ENCODE measurements around the gene ADGRD1.
"Not testable (repeated sequence)": the region's sequence is repeated elsewhere in the genome, so short reads cannot be mapped to it uniquely, and the experiment has no call there.

Gene ADGRD1

DNA sequence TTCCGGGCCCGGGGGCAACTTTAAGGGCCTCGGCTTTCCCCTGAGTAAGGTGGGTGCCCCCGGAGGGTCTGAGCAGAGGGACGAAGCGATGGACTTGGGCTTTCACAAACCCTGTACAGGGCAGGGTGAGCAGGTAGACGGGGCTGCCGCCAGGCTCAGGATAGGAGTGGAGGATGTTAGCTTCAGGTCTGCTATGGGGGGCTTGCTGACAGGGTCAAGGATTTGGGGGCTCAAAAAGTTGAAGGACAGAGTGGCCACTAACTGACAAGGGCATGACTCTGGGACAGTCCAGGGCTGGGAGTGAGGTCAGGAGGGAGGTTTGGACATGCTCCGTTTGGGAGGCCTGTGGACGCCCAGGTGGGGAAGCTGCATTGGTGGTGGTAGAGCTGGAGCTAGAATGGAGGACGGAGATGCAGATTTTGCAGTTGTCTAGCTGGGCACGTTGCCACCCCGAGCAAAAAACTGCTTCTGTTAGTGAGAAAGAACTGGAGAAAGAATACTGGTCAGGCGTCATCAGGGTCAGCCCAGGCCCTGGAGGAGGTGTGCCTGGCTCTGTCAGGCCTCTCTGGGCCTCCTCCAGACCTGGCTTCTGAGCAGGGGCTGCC, 113.3 kb downstream of the ADGRD1 start:
- no peak for TF ChIP-seq TOX (CRISPR knock-in tag; IDR thresholded peaks at IDR 0.05; ENCODE audit: borderline replicate concordance)
- TF ChIP-seq, protein P1, sequence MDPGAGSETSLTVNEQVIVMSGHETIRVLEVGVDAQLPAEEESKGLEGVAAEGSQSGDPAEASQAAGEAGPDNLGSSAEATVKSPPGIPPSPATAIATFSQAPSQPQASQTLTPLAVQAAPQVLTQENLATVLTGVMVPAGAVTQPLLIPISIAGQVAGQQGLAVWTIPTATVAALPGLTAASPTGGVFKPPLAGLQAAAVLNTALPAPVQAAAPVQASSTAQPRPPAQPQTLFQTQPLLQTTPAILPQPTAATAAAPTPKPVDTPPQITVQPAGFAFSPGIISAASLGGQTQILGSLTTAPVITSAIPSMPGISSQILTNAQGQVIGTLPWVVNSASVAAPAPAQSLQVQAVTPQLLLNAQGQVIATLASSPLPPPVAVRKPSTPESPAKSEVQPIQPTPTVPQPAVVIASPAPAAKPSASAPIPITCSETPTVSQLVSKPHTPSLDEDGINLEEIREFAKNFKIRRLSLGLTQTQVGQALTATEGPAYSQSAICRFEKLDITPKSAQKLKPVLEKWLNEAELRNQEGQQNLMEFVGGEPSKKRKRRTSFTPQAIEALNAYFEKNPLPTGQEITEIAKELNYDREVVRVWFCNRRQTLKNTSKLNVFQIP (CRISPR knock-in tag; IDR thresholded peaks at IDR 0.05; ENCODE audit: borderline replicate concordance, low read depth), result no peak
- no peak for TF ChIP-seq BACH2 (CRISPR knock-in tag; IDR thresholded peaks at IDR 0.05; ENCODE audit: borderline replicate concordance)
- no peak for TF ChIP-seq RARB (CRISPR knock-in tag; IDR thresholded peaks at IDR 0.05)
- no peak for TF ChIP-seq PPARA (CRISPR knock-in tag; IDR thresholded peaks at IDR 0.05; ENCODE audit: borderline replicate concordance)
- TF ChIP-seq ZFP3 (CRISPR knock-in tag; IDR thresholded peaks at IDR 0.05), result no peak
- TF ChIP-seq ZFP30 (CRISPR knock-in tag; IDR thresholded peaks at IDR 0.05), result no peak
- TF ChIP-seq, protein P2, sequence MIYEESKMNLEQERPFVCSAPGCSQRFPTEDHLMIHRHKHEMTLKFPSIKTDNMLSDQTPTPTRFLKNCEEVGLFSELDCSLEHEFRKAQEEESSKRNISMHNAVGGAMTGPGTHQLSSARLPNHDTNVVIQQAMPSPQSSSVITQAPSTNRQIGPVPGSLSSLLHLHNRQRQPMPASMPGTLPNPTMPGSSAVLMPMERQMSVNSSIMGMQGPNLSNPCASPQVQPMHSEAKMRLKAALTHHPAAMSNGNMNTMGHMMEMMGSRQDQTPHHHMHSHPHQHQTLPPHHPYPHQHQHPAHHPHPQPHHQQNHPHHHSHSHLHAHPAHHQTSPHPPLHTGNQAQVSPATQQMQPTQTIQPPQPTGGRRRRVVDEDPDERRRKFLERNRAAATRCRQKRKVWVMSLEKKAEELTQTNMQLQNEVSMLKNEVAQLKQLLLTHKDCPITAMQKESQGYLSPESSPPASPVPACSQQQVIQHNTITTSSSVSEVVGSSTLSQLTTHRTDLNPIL (CRISPR knock-in tag; IDR thresholded peaks at IDR 0.05; ENCODE audit: low read depth), result no peak
- no peak for TF ChIP-seq ZNF8 (CRISPR knock-in tag; IDR thresholded peaks at IDR 0.05)
- TF ChIP-seq GLIS3 (CRISPR knock-in tag; IDR thresholded peaks at IDR 0.05), result no peak
- no peak for TF ChIP-seq ZC3H10 (CRISPR knock-in tag; IDR thresholded peaks at IDR 0.05)
- no peak for TF ChIP-seq ESRRG (CRISPR knock-in tag; IDR thresholded peaks at IDR 0.05)
- TF ChIP-seq OSR1 (CRISPR knock-in tag; IDR thresholded peaks at IDR 0.05), result no peak
- TF ChIP-seq SNAI2 (CRISPR knock-in tag; IDR thresholded peaks at IDR 0.05), result no peak
- ATAC-seq, result no peak

DNA sequence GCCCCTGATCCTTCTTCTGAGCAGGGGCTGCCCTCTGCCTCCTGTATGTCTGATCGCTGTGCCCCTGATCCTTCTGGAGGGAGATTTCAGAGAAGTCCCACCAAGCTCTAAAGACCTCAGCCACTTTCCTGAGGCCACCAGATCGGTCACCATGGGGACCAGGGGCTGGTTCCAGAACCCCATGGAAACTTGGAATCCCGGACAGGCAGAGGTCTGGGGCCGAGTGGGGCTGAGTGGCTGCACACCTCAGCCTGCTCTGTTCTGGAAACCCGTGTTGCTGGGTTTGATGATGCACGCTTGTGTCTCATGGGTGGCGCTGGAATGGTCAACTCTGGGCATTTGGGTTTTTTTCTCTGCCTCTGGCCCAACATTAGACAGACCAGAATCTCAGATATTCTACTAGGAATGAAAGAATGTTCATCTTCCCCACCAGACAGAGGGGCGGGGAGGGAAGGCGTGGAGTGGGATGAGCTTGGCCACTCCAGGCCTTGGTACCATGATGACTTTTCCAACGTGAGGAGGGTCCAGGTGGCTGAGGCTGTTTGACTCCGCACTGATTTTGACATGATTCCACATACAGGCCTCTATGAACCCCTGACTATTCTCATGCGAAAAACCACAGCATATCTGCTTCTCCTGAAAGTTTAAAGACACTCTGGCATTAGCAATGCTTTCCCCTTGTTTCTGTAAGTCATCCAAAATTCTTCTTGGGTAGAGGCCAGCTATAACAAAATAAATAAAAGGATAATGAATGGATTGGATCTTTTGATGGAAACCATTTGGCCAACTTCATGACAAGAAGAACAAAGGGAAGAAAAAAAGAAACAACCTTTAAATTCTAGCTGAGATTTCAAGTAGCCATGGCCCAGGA, 114.5 kb downstream of the ADGRD1 start:
- TF ChIP-seq ZFP30 (CRISPR knock-in tag; IDR thresholded peaks at IDR 0.05) (no peak), ISL1 (CRISPR knock-in tag; IDR thresholded peaks at IDR 0.05) (no peak), ESRRG (CRISPR knock-in tag; IDR thresholded peaks at IDR 0.05) (no peak), BACH2 (CRISPR knock-in tag; IDR thresholded peaks at IDR 0.05; ENCODE audit: borderline replicate concordance) (no peak), ZFP3 (CRISPR knock-in tag; IDR thresholded peaks at IDR 0.05) (no peak), OSR1 (CRISPR knock-in tag; IDR thresholded peaks at IDR 0.05) (no peak), ZNF70 (CRISPR knock-in tag; IDR thresholded peaks at IDR 0.05) (no peak), GLIS3 (CRISPR knock-in tag; IDR thresholded peaks at IDR 0.05) (no peak), PPARA (CRISPR knock-in tag; IDR thresholded peaks at IDR 0.05; ENCODE audit: borderline replicate concordance) (no peak), CSDC2 (CRISPR knock-in tag; IDR thresholded peaks at IDR 0.05) (no peak), ZNF8 (CRISPR knock-in tag; IDR thresholded peaks at IDR 0.05) (no peak), SNAI2 (CRISPR knock-in tag; IDR thresholded peaks at IDR 0.05) (no peak), ZC3H10 (CRISPR knock-in tag; IDR thresholded peaks at IDR 0.05) (no peak), TCF4 (CRISPR knock-in tag; IDR thresholded peaks at IDR 0.05; ENCODE audit: borderline replicate concordance) (no peak), RARB (CRISPR knock-in tag; IDR thresholded peaks at IDR 0.05) (no peak), ARNTL (CRISPR knock-in tag; IDR thresholded peaks at IDR 0.05; ENCODE audit: borderline replicate concordance, low read depth) (no peak), ZNF565 (CRISPR knock-in tag; conservative IDR thresholded peaks at IDR 0.05; ENCODE audit: low read depth) (no peak)
- TF ChIP-seq, protein P1 (CRISPR knock-in tag; IDR thresholded peaks at IDR 0.05; ENCODE audit: borderline replicate concordance, low read depth), result no peak
- TF ChIP-seq, protein P3, sequence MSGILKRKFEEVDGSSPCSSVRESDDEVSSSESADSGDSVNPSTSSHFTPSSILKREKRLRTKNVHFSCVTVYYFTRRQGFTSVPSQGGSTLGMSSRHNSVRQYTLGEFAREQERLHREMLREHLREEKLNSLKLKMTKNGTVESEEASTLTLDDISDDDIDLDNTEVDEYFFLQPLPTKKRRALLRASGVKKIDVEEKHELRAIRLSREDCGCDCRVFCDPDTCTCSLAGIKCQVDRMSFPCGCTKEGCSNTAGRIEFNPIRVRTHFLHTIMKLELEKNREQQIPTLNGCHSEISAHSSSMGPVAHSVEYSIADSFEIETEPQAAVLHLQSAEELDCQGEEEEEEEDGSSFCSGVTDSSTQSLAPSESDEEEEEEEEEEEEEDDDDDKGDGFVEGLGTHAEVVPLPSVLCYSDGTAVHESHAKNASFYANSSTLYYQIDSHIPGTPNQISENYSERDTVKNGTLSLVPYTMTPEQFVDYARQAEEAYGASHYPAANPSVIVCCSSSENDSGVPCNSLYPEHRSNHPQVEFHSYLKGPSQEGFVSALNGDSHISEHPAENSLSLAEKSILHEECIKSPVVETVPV (CRISPR knock-in tag; IDR thresholded peaks at IDR 0.05), result no peak
- TF ChIP-seq, protein P4, sequence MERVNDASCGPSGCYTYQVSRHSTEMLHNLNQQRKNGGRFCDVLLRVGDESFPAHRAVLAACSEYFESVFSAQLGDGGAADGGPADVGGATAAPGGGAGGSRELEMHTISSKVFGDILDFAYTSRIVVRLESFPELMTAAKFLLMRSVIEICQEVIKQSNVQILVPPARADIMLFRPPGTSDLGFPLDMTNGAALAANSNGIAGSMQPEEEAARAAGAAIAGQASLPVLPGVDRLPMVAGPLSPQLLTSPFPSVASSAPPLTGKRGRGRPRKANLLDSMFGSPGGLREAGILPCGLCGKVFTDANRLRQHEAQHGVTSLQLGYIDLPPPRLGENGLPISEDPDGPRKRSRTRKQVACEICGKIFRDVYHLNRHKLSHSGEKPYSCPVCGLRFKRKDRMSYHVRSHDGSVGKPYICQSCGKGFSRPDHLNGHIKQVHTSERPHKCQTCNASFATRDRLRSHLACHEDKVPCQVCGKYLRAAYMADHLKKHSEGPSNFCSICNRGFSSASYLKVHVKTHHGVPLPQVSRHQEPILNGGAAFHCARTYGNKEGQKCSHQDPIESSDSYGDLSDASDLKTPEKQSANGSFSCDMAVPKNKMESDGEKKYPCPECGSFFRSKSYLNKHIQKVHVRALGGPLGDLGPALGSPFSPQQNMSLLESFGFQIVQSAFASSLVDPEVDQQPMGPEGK (CRISPR knock-in tag; IDR thresholded peaks at IDR 0.05; ENCODE audit: borderline replicate concordance), result no peak
- ATAC-seq, result no peak

DNA sequence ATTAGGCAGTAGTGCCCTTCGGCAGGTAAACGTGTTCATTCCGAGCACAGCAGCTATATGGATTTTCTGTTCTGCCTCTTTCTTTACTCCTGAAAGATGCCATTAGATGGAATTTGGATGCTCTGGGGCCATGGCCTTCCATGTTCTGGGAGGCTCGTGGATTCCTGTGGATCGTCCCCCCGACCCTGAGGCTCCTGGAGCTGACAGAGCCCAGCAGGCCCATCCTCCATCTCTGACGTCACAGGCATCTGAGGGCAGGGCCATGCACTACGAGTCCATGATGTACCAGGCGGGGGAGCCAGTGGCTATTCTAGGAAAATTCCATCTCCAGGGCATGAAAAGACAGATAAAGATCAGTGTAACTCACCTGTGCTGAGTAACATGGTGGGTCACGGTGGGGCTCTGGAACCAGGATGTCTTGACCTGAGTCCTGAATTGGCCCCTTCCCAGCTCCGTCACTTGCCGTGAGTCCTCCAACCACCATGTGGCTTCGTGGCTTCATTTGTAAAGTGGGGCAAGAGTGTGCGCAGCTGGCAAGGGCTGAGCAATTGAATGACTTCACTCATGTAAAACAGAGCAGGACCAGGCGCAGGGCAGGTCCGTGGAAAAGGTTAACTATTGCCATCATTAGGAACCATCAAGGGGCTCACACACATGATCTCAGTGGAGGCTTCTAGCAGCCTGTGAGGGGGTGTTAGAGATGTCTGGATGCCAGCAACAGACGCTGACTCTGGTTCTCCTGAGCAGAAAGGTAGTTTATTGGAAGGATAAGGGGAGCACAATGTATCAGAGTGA, 115.4 kb downstream of the ADGRD1 start:
- not testable (repeated sequence) for ATAC-seq

DNA sequence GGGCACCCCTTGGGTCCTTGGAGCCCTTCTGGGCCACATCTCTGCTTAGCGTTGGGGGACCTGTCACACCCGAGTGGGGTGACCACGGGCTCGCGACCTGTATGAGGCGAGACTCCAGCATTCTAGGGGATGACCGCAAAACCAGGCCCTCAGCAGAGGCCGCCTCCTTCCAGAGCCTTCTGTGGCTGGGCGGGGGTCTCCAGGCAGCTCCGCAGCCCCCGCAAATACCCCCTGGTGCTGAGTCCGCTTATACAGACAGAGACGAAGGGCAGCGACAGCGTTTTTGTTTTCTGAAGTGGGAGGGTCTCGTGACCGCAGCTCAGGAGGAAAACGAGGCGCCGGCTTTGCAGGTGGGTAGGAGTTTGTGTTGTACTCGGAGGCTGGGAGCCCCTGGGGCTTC, 116.4 kb downstream of the ADGRD1 start:
- not testable (repeated sequence) for ATAC-seq

DNA sequence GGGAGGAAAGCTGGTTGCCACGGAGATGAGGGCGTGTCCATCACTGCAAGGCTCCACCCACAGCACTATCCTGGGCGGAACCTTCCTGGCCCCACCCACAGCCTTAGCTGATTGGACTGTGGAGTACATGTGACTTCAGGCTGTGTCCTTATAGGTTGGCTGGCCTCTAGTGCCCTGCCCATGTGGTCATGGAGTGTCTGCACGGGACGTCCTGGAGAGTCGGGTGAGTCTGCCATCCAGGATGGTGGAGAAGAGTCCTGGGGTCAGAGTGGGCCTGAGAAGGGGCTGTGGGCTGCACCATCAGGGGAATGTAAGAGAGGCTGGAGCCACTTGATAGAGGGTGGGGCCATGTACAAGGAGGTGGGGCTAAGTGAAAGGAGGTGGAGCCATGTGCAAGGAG, 117.0 kb downstream of the ADGRD1 start:
- ATAC-seq, result not testable (repeated sequence)

DNA sequence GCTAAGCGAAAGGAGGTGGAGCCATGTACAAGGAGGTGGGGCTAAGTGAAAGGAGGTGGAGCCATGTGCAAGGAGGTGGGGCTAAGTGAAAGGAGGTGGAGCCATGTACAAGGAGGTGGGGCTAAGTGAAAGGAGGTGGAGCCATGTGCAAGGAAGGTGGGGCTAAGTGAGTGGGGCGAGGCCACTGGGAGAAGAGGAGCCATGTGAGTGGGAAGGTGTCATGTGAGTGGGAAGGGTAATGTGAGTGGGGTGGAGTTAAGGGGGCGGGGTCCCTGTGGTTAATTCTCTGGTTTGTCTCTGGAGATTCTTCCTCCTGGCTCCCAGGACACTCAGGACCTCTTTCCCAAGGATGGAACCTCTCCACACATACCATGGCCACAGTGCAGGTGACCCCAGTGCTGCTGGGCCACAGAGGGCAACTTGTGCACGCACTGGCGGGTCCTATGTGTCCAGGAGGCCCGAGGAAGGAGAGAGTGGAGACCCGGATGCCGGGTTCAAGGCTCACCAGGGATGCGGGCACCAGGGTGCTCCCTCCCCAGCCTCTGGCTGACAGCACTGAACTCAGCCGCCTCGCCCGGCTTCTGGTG, 117.6 kb downstream of the ADGRD1 start:
- ATAC-seq, result not testable (repeated sequence)
